HK-2 (cell line): ENCODE results near the gene GRAMD1A.
A peak's percentile ranks its signal among the peaks of the same experiment; 100 is the strongest.
"Not testable (repeated sequence)": the region's sequence is repeated elsewhere in the genome, so short reads cannot be mapped to it uniquely, and the experiment has no call there.

Source experiments
- DNase-seq: peaks from one replicate; pipeline ENCODE4 v3.0.0-alpha.2; 2018; ENCODE audit not compliant: unreplicated experiment

GRAMD1A gene

GRCh38 chr19:35002037-35002535 is 2.0 kb downstream of the GRAMD1A start:
- DNase-seq = no peak

- no peak for DNase-seq
Observed at GRCh38 chr19:35004517-35005255, 4.6 kb downstream of the GRAMD1A start.

GRCh38 chr19:35005256-35005977 is 5.3 kb downstream of the GRAMD1A start:
- DNase-seq = no peak

GRCh38 chr19:35006007-35006341 is 5.9 kb downstream of the GRAMD1A start:
- DNase-seq = not testable (repeated sequence)

- no peak for DNase-seq
Observed at GRCh38 chr19:35006342-35006998, 6.3 kb downstream of the GRAMD1A start.

GRCh38 chr19:35006999-35007365 is 6.9 kb downstream of the GRAMD1A start:
- no peak for DNase-seq

GRCh38 chr19:35007427-35007826 is 7.3 kb downstream of the GRAMD1A start:
- not testable (repeated sequence) for DNase-seq

- DNase-seq = no peak
Observed at GRCh38 chr19:35008891-35009341, 8.8 kb downstream of the GRAMD1A start.

- no peak for DNase-seq
Observed at GRCh38 chr19:35009424-35010415, 9.6 kb downstream of the GRAMD1A start.

- DNase-seq = no peak
Observed at GRCh38 chr19:35011091-35011689, 11.1 kb downstream of the GRAMD1A start.

- DNase-seq = no peak
Observed at GRCh38 chr19:35011737-35012682, 11.9 kb downstream of the GRAMD1A start.

- peak; percentile 64 for DNase-seq
Observed at GRCh38 chr19:35013041-35013819, 13.1 kb downstream of the GRAMD1A start.

GRCh38 chr19:35013820-35014754 is 14.0 kb downstream of the GRAMD1A start:
- no peak for DNase-seq

- not testable (repeated sequence) for DNase-seq
Observed at GRCh38 chr19:35014774-35015173, 14.7 kb downstream of the GRAMD1A start.

- no peak for DNase-seq
Observed at GRCh38 chr19:35015270-35015953, 15.3 kb downstream of the GRAMD1A start.

- no peak for DNase-seq
Observed at GRCh38 chr19:35015954-35016351, 15.8 kb downstream of the GRAMD1A start.

GRCh38 chr19:35017507-35017906 is 17.4 kb downstream of the GRAMD1A start:
- no peak for DNase-seq
